ENCODE data around the gene TBCEL.
"Not testable (repeated sequence)": the region's sequence is repeated elsewhere in the genome, so short reads cannot be mapped to it uniquely, and the experiment has no call there.

The TBCEL gene

GRCh38 chr11:121029153-121029552 lies 5.3 kb downstream of the TBCEL start:
- no peak for DNase-seq (ENCODE audit: low read depth)

DNA sequence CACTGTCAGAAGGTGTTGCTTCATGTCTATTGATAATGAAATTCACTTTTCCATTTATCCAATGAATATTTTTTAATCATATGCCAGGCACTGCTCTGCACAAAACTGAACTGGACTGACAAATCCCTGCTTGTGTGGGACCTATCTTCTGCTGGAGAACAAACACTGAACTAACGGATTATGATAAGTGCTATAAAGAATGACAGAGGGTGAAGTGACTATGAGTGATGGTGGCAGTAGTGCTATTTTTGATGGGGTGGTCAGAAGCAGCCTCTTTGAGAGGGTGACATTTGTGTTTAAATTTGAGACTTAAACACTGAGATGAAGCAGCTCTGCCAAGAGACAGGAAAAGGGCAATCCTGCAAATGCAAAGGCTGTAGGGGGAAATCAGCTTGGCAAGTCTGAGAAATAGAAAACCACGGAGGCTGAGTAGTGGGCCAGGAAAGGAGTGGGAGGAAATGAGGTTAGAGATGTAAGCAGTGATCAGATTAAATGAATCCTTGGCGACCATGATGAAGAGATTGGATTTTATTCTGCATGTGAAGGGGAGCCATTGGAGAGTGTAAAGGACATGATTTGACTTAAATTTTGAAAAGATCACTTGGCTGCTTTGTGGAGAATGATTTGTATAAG lies 6.0 kb downstream of the TBCEL start:
- no peak for DNase-seq (ENCODE audit: low read depth)

DNA sequence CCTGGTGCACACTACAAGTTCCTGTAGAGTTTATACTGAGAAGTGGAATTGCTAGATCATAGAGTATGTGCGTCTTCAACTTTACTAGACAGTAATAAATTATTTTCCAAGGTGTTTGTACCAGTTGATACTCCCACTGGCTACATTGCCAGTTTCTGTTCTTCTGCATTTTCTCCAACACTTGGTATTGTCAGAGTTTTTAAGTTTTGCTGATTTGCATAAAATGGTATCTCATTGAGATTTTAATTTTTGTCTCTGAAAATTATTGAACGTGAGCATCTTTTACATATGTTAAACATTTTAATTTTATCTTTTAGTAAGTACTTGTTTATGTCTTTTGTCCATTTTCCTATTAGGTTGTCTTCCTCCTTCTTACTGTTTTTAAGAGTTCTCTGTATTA lies 7.3 kb downstream of the TBCEL start:
- no peak for DNase-seq (ENCODE audit: low read depth)

DNA sequence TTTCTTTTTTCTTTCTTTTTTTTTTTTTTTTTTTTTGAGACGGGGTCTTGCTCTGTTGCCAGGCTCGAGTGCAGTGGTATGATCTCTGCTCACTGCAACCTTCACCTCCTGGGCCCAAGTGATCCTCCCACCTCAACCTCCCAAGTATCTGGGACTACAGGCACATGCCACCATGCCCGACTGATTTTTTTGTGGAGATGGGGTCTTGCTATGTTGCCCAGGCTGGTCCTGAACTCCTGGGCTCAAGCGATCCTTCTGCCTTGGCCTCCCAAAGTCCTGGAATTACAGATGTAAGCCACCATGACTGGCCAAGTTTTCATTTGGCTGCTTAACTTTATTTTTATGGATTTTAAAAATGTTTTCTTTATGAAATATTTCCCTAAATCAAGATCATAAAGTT lies 7.7 kb downstream of the TBCEL start:
- not testable (repeated sequence) for DNase-seq (ENCODE audit: low read depth)

GRCh38 chr11:121032546-121032945 lies 8.6 kb downstream of the TBCEL start:
- DNase-seq (ENCODE audit: low read depth), result no peak

GRCh38 chr11:121033635-121034034 lies 9.7 kb downstream of the TBCEL start:
- no peak for DNase-seq (ENCODE audit: low read depth)

DNA sequence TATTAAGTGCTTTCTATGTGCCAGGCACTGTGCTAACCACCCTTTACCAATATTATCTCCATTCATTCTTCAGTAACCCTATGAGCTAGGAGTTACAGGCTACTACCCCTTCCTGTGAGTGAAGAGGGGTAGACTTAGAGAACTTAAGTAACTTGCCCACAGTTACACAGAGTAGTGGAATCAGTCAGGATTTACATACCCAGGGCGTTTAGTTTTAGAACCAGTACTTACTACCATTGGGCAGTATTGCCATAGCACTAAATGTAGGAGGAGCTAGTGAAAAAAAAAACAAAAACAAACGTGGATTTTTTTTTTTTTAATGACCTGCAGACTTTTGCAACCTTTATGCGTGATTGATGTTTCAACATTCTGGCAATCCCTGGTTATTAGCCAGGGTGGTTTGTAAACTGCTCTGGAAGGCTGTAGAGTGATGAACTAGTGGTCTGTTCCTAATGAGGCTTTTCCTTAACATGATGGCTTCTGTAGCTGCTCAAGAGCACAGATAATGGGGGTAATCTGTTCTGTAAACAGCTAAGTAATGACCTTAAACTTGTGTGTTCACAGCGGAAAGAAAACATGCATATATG lies 11.4 kb downstream of the TBCEL start:
- no peak for DNase-seq (ENCODE audit: low read depth)

DNA sequence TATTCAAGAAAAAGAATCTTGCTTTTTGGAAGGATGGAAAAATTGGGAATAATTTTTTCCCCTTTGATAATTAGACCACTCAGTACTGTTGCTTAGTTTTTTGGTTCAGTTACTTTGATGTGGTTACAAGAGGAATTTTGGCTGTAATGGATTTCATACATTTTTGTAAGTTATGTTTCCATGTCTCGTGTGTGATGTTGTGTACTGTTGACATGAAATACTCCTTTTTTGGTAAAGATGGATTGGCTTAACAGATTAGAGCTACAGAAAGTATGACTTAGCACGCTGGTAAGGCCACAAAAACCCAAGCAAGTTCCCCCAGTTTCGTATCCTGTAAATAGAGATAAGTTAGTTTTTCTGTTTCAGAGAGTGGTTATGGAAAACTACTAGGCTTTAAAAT lies 11.9 kb downstream of the TBCEL start:
- no peak for DNase-seq (ENCODE audit: low read depth)

DNA sequence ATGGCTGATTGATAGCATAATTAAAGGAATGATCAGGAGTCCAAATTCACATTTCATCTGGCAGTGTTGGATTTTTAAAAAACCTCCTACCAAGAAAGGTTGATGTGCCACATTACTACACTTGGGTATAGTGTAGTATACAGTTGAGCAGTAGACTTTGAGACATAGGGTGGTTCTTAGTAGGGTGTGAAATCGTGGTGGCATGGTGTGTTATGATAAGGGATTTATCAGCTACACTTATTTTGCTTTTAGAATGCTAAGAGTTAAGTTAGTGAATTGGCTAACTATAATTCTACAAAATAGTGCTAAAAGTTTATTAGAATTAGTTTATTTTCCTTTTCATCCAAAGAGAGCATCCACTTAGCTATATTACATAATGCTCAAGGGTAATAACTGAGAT lies 13.1 kb downstream of the TBCEL start:
- DNase-seq (ENCODE audit: low read depth), result no peak

DNA sequence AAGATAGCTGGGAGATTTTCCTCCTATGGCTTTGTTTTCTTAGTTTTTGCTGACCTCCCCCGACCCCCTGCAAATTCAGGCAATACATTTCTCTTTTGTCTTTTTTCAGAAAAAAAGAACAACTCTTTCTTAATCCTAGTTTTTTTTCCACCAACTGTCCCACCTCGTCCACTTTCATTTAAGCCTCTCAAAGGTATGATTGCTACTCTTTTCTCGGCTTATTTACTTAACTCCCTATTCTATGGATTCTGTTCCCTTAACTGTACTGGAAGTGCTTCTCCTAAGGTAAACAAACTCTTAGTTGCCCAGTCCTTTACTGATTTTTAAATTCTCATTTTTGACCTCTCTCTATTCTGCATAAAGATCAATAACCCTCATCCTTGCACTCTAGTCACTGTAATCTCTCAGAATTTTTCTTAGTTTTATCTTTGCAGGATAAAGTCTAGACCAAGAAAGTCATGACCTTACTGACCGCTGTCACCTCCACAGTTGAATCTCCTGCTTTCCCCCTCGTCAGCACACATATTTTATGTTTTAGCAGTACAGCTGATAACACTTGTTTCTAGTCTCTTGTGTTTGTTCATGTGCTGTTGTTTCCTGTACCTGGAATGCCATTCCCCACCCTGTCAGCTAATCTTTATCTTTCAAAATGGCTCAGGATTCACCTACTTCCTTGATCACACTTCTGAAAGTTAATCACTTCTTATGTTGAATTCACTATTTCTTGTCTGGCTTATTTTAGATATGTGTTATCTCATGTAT lies 14.9 kb downstream of the TBCEL start:
- DNase-seq (ENCODE audit: low read depth), result no peak

DNA sequence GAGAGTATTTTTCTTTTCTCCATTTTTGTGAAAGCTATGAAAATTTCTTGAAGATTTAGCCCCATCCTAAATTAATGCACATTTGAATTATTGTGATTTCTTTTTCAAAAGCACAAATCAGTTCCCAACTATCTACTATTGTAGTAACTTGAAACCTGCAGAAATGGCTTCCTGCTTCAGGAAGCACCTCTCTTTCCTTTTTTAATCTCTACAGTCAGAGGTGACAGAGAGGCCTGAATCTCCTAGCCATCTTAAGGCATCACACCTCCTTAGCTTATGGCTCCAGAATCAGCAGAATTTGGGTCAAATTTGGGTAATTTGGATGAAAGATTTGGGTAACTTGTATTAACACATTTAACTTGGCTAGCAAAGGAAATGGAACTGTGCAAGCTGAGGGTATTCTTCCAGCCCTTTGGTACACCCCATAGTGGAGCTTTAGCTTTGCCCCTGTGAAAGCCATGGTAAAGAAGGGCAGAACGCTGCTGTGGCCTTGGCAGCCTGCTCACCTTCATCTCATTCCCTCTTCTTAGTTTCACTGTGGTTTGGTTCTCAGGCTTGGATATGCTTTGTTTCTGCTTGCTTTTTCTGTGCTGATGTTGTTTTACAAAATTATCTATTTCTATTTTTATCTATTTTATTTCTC lies 16.2 kb downstream of the TBCEL start:
- no peak for DNase-seq (ENCODE audit: low read depth)

GRCh38 chr11:121040614-121041002 lies 16.7 kb downstream of the TBCEL start:
- no peak for DNase-seq (ENCODE audit: low read depth)

GRCh38 chr11:121041072-121041471 lies 17.2 kb downstream of the TBCEL start:
- DNase-seq (ENCODE audit: low read depth), result no peak

DNA sequence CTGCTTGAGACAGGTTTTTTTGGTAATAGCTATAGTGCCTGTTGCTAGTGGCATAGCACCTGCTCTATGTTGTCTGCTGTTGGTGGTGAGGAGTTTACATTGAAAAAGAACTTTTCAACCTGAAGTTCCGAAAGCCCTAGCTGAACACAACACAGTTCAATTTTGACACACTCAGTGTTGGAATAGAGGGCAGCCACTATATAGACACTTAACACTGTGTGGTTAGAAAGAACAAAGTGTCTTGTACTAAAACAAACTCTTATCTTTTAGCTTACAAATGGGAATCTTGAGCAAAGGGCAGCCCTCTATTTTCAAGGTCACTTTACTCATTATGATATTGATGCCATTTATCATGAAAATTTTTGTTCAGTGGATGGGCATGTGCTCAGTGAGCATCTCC lies 18.4 kb downstream of the TBCEL start:
- no peak for DNase-seq (ENCODE audit: low read depth)

- DNase-seq (ENCODE audit: low read depth), result no peak
These were observed 24.0 kb downstream of the TBCEL start for GRCh38 chr11:121047926-121048325.

DNA sequence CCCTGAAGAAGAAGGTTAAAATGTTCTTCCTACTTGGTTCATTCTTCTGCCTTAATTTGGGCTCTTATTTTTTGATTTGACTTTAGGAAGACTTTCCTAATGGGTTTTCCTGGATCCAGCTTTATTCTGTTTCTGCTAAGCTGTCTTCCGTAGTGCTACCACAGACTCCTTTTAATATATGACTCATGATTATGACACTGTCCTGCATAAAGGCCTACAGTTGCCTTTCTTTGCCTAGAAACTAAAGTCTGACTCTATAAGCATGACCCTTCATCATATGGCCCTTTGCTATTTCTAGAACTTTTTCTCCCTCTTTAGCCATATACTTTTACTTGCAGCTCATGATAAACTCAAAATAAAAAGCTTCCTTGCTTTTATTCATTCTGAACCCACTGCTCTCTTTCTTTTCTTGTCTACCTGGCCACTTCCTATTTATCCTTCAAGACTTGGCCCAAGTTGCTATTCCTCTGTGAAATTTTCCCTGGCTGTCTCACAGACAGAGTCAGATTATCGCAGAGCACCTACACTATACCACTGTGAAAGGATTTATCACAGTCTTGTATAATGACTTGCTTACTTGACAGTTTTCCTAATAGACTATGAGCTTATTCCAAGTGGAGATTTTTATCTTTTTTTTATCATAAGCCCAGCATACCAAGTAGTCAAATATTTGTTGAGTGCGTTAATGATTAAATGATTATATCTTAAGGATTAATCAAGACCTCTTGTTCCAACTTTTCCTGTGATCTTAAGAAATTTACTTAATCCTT lies 24.7 kb downstream of the TBCEL start:
- DNase-seq (ENCODE audit: low read depth), result no peak

GRCh38 chr11:121053244-121053643 lies 29.3 kb downstream of the TBCEL start:
- DNase-seq (ENCODE audit: low read depth), result no peak

GRCh38 chr11:121054266-121054665 lies 30.4 kb downstream of the TBCEL start:
- no peak for DNase-seq (ENCODE audit: low read depth)

GRCh38 chr11:121055076-121055475 lies 31.2 kb downstream of the TBCEL start:
- DNase-seq (ENCODE audit: low read depth), result no peak

- DNase-seq (ENCODE audit: low read depth), result no peak
These were observed 34.0 kb downstream of the TBCEL start for GRCh38 chr11:121057922-121058321.

DNA sequence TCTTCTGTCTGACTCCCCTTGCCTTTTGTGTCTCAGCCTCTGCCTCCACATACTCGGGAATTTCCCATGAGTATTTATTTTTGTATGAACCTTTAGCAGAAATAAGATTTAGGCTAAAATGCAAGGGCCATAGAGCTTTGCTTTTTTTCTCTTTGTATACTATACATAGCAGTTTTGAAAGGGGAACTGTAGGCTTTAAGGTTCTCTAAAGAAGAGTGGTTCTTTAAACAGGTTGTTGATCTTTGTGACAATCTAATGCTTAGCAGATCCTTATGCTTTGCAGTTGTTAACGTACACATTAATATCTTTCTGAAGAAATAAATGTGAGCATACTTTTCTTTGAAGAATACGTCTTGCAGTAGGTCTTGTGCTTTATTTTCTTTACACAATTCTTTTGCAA lies 35.0 kb downstream of the TBCEL start:
- DNase-seq (ENCODE audit: low read depth), result no peak

GRCh38 chr11:121059605-121060004 lies 35.7 kb downstream of the TBCEL start:
- DNase-seq (ENCODE audit: low read depth), result no peak

Data from stimulated activated CD8-positive, alpha-beta memory T cell treated with anti-CD3 and anti-CD28 coated beads, Interleukin-4, amount 100 ng/mL, for 24 hours (primary cell).